GM21825 (cell line): ENCODE results near the gene ROR1.
A peak's percentile ranks its signal among the peaks of the same experiment; 100 is the strongest.
"Not testable (repeated sequence)": the region's sequence is repeated elsewhere in the genome, so short reads cannot be mapped to it uniquely, and the experiment has no call there.

Source experiments
- ATAC-seq: cut with Tn5 transposase; IDR thresholded peaks from one replicate; pipeline ENCODE4 v1.9.1; 2021; ENCODE audit warnings: mild to moderate bottlenecking, moderate library complexity; ENCODE audit not compliant: unreplicated experiment

Gene ROR1

DNA sequence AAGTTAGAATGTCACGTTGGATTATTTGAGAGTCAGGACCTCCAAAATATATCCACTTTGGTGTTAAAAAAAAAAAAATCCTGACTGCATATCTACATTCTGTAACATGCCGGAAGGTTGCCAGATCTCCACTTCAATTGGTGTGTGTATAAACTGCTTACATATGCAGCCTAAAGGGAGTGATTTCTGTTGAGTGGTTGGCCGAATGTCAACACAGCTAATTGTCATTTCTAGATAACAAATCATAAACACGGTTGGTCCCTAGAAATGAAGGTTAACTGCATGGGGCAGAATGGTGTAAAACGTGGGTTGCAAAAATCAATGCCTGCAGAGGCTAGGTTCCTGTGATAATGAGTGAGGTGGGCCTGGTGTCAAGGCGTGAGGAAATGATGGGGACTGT, 15.0 kb upstream of the ROR1 start:
- no peak for ATAC-seq

DNA sequence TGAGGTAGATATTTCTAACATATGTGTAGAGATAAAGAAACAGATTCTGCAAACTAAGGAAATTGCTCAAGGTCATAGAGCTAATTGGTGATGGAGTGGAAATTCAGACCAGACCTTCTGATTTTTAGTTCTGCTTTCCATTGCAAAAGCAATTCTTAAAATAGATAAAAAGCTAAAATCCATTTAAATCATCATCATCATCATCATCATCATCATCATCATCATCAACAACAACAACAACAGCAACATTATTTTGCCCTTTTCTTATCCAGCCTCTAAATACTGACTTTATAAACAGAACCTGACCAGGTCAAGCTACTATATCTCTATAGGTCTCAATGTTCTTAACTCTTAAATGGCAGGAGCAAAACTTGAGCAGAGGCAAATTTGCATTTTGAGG, 14.0 kb upstream of the ROR1 start:
- ATAC-seq, result no peak

DNA sequence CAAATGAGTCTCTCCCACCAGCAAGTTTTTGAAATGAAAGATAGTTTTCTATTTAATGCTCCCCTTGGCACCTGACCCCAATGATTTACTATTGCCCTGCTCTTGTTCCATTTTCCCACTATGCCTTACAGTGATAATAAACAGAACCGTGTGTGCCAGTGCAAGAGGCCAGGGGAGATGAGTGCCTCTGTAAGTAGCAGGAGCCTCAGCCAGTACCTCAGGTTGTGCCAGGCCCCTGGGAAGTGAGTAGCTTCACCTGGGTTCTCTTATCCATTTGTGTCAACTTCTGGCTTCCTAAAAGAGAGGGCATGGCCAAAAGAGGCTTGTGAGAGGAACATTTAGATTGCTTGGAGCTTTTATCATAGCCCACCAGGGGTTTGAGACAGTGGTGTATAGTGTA, 3.4 kb upstream of the ROR1 start:
- no peak for ATAC-seq

DNA sequence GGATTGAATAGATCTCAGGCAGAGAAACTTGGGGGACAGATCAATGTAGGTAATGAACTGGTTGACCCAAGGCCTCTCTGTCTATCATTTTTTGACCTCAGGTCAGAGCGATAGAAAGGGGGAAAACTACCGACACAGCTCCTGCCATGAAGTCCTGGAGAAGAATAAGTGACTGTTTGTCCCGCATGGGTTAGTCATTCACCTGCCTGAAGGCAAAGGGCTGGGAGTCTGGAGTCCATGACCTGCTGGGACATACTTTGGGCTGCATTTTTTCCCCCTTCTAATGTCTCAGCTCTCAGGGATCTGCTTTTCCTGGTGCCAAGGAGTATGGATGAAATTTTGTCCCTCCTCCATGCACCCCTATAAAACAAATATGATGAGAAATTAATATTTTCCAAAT, 1.6 kb upstream of the ROR1 start:
- no peak for ATAC-seq

DNA sequence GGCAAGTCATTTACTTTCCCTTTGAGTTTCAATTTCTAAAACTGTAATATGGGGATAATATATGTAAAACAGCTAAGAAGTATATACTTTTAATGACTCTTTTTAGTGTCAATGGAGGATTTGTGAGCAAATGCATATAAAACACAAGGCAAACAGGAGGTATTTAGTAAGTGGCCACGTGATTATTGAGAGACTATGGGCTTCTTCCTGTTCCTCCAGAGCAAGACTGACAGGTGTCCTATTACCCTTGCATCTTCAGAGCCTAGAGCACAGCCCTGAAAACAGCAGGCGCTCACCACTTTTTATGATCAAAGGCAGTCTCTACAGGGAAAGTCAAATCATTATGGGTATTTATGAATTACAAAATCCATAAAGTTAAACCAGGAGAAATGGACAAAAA, 941 bp upstream of the ROR1 start:
- no peak for ATAC-seq

DNA sequence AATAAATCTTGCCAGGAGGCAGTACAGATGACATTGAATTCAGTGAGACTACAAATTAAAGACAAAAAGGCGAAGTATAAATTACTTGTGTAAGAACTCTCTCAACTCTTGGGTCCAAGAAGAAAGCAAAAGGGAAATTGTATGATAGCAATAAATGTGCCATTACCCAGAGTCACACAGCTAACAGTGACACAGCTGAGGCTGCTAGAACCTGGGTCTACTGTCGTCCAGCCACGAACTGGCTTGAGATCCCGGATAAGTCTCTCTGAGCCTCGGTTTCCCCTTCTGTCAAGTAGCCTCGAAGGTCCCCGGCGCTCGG, 362 bp upstream of the ROR1 start:
- no peak for ATAC-seq

DNA sequence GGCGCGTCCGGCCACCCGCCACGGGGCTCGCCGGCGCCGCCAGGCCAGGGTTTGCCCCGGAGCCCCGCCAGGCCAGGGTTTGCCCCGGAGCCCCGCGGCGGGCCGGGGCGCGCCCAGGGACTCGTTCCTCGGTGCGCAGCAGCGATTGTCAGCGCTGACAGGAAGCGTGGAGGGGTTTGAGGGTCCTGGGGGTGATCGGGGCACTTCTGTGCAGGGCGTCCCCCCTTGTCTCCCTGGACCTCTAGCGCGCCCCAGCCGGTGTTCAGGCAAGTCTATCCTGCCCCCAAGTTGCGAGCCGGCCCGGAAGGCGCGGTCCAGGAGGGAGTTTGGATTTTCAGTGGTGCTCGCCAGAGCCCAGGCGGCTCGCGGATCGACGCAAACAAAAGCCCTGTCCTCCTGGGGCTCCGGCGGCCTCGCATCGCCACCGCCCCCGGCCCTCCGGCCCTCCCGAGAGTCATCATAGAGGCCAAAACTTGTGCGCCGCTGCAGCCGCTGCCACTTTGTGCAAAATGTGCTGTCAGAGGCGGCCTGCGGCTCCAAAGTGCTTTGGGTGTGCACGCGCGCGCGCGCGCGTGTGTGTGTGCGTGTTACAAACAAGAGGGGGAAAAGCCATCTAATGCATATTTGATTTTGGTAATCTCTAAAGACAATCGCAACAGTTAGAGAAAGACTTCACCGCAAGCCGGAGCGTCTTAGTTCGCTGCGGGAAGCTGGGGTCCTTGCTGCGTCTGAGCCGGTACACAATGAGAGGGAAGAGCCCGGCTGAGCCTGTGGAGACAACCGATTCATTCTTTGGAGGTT, 1.0 kb downstream of the ROR1 start:
- peak; percentile 7 for ATAC-seq

DNA sequence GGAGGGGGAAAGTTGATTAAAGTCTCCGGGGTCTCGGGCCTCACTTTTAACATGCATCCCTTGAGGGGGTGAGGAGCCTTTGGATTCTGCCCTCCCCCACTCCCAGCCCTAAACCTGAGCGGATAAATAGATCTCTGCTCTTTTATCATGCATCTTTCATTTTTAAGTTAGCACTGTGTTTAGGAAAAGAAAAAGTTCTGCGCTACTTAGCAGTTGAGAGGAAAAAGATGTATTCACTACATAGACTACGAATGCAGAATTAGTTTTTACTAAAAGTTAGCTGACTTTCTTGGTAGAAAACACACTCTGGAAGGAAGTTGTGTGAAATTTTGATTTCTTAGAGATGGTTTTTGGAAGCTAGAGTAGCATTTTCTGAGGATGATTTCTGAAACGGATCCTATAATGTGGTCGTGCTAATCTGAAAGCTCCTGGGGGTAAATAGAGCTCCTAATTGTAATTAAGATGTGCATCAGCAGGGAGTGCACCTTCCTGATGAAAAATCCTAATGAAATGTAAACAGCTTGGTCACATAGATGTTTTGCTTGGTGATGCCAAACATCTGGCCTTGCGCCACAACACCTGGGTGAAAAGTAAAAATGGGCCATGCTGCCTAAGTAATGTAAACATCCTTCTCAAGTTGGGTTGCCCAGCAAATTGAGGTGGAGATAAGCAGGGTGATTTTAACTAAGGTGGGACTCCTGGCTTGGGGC, 1.8 kb downstream of the ROR1 start:
- ATAC-seq, result no peak

DNA sequence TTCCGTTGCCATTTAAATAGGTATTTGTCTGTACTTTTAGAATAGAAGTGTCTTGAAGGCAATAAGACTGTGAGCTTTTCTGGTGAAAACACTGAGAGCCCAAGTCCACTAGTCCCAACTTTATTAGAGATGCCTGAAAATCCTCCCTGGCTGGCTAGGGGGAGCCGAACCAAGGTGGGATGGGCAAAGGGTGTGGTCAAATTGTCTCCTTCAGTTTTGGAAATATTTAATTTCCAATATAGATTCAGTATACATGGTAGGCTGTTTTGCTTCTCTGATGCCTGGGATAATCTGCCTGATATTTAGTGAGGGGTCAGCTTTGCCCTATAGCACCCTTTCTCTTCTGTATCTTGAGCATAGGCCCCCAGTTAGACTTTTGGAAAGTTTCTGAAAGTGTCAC, 3.5 kb downstream of the ROR1 start:
- no peak for ATAC-seq

DNA sequence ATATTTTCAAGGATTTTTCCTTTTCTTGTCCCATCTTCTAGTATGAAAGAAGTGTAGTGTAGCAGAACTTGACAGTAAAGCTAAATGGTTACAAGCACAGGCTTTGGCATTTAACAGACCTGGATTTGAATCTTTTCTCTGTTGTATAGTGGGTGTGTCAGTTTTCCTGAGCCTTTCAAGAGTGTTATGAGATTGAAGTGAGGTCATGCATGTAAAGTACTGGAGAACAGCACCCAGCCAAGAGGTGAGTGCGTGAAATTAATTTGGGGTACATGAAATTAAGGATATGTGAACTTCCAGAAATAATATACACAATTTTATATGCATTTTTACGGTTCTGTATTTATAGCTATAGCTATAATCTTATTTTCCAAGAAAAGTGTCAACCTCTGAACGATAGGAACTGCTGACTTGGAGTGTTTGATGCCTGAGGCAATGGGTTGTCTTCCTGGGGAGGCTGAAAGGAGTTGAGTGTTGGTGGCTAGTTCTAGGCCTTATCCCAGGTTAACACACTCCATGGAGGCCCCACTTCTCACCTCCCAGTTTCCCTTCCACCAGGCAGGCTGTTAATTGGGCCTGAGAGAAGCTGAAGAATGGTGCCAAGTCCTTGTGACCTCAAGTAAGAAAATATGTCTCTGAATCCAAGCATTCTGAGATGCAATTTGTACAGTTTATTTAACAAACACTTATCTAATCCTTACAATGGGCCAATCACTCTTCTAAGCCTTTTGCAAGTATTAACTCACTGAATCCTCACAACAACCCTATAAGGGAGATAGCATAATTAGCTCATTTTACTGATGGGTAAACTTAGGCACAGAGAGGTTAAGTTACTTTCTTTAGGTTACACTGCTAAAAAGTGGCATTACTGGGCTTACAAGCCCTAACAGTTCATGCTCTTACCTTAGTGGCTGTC, 4.4 kb downstream of the ROR1 start:
- no peak for ATAC-seq

DNA sequence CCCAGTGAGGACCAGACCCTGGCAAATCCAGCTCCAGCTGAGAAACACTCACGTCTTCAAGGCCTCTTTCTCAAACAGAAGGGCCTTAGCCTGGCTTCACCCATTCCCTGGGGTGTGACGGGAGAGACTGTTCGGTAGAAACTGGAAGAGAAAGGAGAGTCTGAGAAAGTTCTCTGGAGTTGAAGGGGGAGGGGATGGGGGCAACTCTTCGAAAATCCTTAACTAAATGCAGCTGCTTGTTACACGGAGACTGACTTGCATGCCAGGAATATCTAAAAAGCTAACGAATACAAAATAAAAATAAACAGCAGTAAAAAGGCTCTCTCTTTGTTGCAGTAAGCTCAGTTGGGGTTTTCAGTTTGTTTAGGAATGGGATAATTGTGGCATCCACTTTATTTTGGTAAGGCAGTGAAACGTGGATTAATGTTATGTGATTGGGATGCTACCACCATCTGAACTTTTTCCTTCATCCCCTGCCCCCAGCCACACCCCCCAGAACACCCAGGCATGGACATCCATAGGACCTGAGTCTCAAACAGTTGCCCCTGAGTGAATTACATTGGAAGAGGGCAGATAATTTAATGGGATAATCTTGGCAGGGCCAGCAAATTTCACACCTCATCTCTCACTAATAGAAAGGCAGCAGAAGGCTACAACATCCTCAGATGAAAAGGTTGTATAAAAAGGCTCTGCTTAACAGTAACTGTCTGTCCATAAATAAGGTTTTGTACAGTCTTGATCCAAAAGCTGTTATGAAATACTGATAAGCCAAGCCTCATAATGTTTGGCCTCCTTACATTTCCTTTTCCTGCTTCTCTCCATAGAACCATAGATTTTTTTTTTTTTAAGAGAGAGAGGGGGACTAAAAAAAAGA, 5.8 kb downstream of the ROR1 start:
- ATAC-seq, result no peak

DNA sequence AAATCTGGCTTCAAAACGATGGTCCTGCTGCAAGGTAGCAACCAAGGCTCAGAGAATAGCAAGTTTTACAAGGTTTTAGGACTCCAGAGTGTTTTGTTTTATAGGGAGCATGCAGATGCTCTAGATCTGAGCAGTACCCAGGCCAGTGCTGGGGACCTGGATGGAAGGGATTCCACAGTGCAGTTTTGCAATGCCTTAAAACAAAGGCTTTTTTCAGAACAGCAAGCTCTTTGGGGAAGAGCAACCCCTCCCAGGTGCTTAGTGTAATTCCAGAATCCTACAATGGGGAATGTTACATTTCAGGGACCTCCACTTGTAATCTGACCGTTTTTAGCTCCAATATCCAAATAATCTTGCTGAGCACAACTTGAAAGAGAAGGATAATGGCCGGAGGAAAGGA, 6.7 kb downstream of the ROR1 start:
- no peak for ATAC-seq

DNA sequence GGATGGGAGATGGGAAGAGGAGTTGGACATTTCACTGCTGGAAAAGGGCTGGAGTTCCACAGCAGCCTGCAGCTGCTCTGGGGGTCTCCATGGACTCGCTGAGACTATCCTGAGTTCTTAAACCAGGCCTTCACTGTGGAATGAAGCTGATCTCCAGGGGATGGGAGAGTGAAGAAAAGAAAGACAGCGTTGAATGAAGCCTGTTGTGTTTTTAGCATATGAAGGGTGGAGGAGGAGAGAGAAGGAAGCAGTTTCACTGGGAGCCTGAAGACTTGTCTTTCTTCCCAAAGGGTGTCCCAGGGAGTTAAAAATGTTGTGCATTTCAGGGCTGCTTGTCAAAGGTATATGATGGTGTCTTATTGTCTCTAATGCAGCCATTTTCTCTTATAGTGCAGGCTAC, 9.2 kb downstream of the ROR1 start:
- no peak for ATAC-seq

DNA sequence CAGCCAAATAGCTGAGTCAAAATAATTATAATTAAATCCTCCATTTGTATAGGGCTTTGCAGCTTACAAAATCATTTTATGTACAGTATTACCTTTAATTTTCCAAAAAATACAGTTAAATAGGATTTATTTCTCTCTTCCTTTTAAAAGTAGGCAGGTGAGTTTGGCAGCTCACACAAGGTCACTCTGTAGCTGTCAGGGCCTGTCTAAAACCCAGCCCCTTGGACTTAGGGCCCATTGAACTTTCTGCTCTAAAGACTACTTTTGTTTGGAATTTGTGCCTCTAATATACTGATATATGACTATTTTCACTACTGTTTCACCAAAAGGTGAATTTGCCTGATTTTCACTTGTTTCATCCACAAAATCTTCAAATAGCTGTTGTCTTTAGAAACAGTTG, 10.3 kb downstream of the ROR1 start:
- ATAC-seq, result no peak

DNA sequence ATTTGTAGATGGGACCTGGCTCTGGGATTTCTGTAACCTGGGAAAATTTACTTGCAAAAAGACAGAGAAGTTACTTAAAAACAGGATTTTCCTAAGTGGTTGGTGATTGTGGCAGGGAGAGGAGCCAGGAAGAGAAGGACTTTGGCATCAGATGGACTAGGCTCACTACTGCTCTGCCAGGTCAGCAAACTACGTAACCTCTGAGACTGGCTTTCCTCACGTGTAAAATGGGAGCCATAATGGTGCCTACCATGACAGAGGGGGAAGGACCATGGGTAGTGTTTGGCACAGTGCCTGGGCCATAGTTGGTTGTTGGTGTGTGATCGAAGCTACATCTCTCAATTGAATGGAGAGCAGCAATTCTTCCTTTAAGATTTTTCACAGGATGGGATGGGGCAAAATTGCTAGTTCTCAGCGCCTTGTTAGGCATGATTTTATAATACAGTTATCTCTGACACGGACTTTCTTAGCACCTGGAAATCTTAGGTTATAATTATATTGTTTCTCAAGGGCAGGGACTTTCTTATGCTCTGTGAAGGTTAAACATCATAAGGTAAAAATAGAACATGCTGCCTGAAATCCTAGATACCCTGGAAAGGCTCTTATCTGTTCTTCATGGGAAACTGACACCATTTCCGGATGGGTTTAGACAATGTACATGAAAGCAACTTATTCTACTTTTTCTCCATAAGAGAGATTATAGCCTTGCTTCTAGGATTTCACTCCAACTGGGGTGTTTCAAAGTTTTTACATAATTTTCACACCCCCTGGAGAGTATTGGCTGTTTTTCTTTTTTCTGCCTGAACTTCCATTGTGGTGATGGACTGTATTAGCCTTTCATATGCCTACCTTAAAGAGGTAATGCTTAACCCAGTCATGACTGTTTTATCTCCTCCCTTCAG, 10.9 kb downstream of the ROR1 start:
- no peak for ATAC-seq

DNA sequence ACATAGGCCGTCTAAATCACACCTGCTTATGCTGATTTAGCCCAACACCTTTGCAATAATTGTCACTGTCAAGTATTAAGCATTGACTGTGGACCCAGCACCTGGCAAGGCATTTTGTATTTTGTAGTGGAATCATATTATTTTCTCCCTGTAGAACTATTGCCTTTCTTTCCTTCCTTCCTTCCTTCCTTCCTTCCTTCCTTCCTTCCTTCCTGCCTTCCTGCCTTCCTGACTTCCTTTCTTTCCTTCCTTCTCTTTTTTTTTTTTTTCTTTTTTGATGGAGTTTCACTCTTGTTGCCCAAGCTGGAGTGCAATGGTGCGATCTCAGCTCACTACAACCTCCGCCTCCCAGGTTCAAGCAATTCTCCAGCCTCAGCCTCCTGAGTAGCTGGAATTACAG, 13.5 kb downstream of the ROR1 start:
- ATAC-seq, result not testable (repeated sequence)

DNA sequence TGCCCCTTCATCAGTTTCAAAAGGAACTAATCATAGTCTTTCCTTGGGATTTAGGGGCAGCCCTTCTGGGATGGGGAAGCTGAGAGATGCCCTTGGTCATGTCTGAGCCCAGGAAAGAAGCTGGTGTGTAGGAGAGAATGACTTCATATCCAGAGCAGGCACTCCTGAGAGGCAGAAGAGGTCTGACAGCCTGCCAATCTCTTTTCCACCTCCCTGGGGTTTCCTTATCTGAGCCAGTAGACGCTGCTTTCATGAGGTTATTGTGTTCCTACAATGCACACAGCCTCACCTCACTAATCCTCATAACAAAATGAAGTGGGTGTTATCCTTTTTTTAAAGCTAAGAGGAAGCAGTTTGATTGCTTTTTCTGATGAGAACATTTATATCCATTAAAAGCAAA, 14.1 kb downstream of the ROR1 start:
- no peak for ATAC-seq

DNA sequence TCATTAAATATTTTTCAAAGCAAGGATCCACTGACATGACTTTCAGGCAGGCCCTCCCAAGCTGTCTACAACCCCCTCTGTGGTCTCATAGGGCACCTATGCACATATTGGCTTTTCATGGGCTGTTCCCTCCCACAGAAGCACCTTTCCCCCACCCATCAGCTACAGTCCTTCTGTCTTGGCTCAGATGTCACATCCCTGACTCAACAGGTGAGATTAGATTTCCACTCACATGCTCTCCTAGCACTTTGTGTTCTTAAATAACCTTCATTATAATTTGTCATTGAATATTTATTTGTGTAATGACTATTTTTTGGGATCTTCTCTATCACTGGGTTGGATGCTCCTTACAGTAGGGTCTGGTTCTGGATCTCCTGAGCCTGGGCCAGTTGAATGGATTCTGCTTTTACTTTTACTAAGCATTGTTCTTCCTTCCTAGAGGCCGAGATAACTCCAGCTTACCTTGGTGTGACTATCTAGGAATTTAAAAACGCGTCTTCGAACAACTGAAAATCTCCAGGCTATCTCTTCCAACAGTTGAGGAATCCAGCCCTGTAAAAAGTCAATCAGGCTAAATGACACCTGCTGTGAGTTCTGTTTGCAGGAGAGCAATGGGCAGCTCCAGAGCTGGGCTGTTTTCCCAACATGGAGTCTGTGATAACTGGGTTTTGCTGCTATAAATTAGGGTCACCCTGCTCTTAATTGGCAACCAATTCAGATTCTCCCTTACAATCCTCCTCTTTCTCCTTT, 16.2 kb downstream of the ROR1 start:
- no peak for ATAC-seq

DNA sequence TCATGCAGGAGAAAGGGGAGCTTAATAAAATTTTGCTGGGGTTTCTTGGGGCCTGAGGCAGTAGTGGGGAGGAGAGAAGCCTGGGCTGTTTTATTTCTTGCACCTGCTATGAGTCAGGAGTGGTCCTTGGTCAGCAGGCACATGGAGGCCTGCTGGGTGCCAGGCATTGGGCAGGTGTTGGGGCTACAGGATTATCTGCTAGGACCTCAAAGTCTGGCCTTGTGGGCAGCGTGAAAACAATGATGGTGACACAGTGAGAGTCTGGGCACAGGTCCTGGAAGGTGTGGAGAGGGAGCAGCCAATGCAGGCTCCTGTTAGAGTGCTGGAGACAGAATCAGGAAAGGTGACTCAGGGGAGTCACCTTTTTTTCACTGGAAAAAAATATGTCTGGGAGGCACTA, 17.2 kb downstream of the ROR1 start:
- ATAC-seq, result no peak
